H7 (cell line): ENCODE measurements around the gene UBE2J2. TPM values are rescaled to one million over a fixed set of nuclear protein-coding genes. Genes with fewer than 3 reads are reported as not detected.

Experiments
- DNase-seq: peaks from one replicate; pipeline ENCODE4 v3.0.0; 2012
- H3K27me3 ChIP-seq: 2 replicates; pipeline ENCODE4 v1.6.0; 2011; ENCODE audit warnings: mild to moderate bottlenecking, low read length; ENCODE audit not compliant: control insufficient read depth, insufficient read depth
- H3K36me3 ChIP-seq: replicated peaks from 2 replicates; pipeline ENCODE4 v1.5.1; 2011; ENCODE audit warnings: low read length; ENCODE audit not compliant: control insufficient read depth, insufficient read depth
- H3K4me3 ChIP-seq: 2 replicates; pipeline ENCODE4 v1.5.1; 2011; ENCODE audit warnings: low read depth, mild to moderate bottlenecking, control low read depth, low read length, moderate library complexity; ENCODE audit not compliant: insufficient read depth
- total RNA-seq: library from RNA; depleted of rRNA; stranded (reverse); fragments of >200 nt; shearing (Covaris generic); gene quantifications from 2 replicates; pipeline ENCODE4 v1.2.3, GENCODE V29; 2014

The UBE2J2 gene
- total RNA-seq, 1 experiment from 2014 or later, result 105 TPM

GRCh38 chr1:1305300-1306069 lies 31.8 kb upstream of the UBE2J2 start:
- H3K36me3 ChIP-seq, result no peaks in the 10 kb centered on the region; the same call in none of the 2 replicates
- no peak overlapping the region; the same call in 1 of the 2 replicates for H3K4me3 ChIP-seq
- H3K27me3 ChIP-seq, result no peaks in the 10 kb centered on the region; the same call in 1 of the 2 replicates
- peak; percentile 88 for DNase-seq

GRCh38 chr1:1304331-1305299 lies 31.0 kb upstream of the UBE2J2 start:
- H3K36me3 ChIP-seq, result no peaks in the 10 kb centered on the region
- H3K27me3 ChIP-seq, result no peaks in the 10 kb centered on the region; the same call in 1 of the 2 replicates
- peak; percentile 93 for DNase-seq
- peak overlapping the region; percentile 16; the same call in 1 of the 2 replicates for H3K4me3 ChIP-seq

- Histone ChIP-seq H3K36me3 (no peaks in the 10 kb centered on the region), H3K4me3 (no peak overlapping the region), H3K27me3 (no peaks in the 10 kb centered on the region)
- DNase-seq, result no peak
Measured at GRCh38 chr1:1303736-1304135, 30.1 kb upstream of the UBE2J2 start.

GRCh38 chr1:1302951-1303509 lies 29.4 kb upstream of the UBE2J2 start:
- DNase-seq, result peak; percentile 64
- H3K27me3 ChIP-seq, result no peaks in the 10 kb centered on the region
- no peaks in the 10 kb centered on the region for H3K36me3 ChIP-seq
- H3K4me3 ChIP-seq, result no peak overlapping the region

- peak; percentile 93 for DNase-seq
- no peak overlapping the region for H3K4me3 ChIP-seq
- no peaks in the 10 kb centered on the region for H3K27me3 ChIP-seq
- H3K36me3 ChIP-seq, result no peaks in the 10 kb centered on the region
Measured at GRCh38 chr1:1302006-1302430, 28.4 kb upstream of the UBE2J2 start.

- Histone ChIP-seq H3K36me3 (no peaks in the 10 kb centered on the region; the same call in 1 of the 2 replicates), H3K4me3 (no peak overlapping the region), H3K27me3 (no peaks in the 10 kb centered on the region)
- no peak for DNase-seq
Measured at GRCh38 chr1:1300352-1300739, 26.7 kb upstream of the UBE2J2 start.

- Histone ChIP-seq H3K36me3 (no peaks in the 10 kb centered on the region; the same call in 1 of the 2 replicates), H3K4me3 (no peak overlapping the region), H3K27me3 (no peaks in the 10 kb centered on the region)
- DNase-seq, result peak; percentile 90
Measured at GRCh38 chr1:1299686-1300351, 26.2 kb upstream of the UBE2J2 start.

- Histone ChIP-seq H3K36me3 (no peaks in the 10 kb centered on the region; the same call in 1 of the 2 replicates), H3K27me3 (no peaks in the 10 kb centered on the region), H3K4me3 (no peak overlapping the region)
- peak; percentile 96 for DNase-seq
Measured at GRCh38 chr1:1298861-1299685, 25.4 kb upstream of the UBE2J2 start.

- Histone ChIP-seq H3K27me3 (no peaks in the 10 kb centered on the region), H3K4me3 (no peak overlapping the region), H3K36me3 (no peaks in the 10 kb centered on the region; the same call in 1 of the 2 replicates)
- no peak for DNase-seq
Measured at GRCh38 chr1:1297802-1298424, 24.3 kb upstream of the UBE2J2 start.

GRCh38 chr1:1296070-1297061 lies 22.7 kb upstream of the UBE2J2 start:
- H3K4me3 ChIP-seq, result no peak overlapping the region
- DNase-seq, result no peak
- H3K27me3 ChIP-seq, result no peaks in the 10 kb centered on the region
- no peaks in the 10 kb centered on the region; the same call in 1 of the 2 replicates for H3K36me3 ChIP-seq

- Histone ChIP-seq H3K4me3 (no peak overlapping the region), H3K36me3 (no peaks in the 10 kb centered on the region; the same call in 1 of the 2 replicates), H3K27me3 (no peaks in the 10 kb centered on the region)
- DNase-seq, result no peak
Measured at GRCh38 chr1:1295154-1295923, 21.7 kb upstream of the UBE2J2 start.
